Activated T-cell treated with anti-CD3 and anti-CD28 coated beads, Interleukin-2, amount 50 U/mL, for 72 hours (primary cell): Measurements from ENCODE around the gene GALNT2. TPM values are rescaled to one million over a fixed set of nuclear protein-coding genes. Genes with fewer than 3 reads are reported as not detected.

Experiments used
- ATAC-seq, 2 donors: fragments of 150-1000 bp; cut with Tn5 transposase; replicated peaks in 1 of 2; 2 replicates each; pipeline ENCODE4 v1.10.0; 2021; ENCODE audit warnings: moderate library complexity in 2 of 2, mild to moderate bottlenecking in 1 of 2
- DNase-seq, 2 donors: peaks; one replicate each; pipeline ENCODE4 v3.0.0; 2021 to 2022; ENCODE audit warnings: mixed read lengths in 1 of 2
- H3K27ac Mint-ChIP-seq: one replicate; pipeline ENCODE4 v1.8.0; 2022; ENCODE audit warnings: mild to moderate bottlenecking, moderate library complexity, mixed read lengths
- H3K27me3 Mint-ChIP-seq: one replicate; pipeline ENCODE4 v1.8.0; 2022; ENCODE audit warnings: low read depth, mixed read lengths
- H3K36me3 Mint-ChIP-seq, 2 donors: one replicate each; pipeline ENCODE4 v1.8.0; 2022; ENCODE audit warnings: mixed read lengths in 2 of 2, mild to moderate bottlenecking in 1 of 2; ENCODE audit not compliant: insufficient read depth in 2 of 2
- H3K4me1 Mint-ChIP-seq: one replicate; pipeline ENCODE4 v1.8.0; 2022; ENCODE audit warnings: low read depth, mixed read lengths
- H3K4me3 Mint-ChIP-seq, 2 donors: one replicate each; pipeline ENCODE4 v1.8.0; 2022; ENCODE audit warnings: mild to moderate bottlenecking in 2 of 2, mixed read lengths in 2 of 2, moderate library complexity in 2 of 2
- H3K9me3 Mint-ChIP-seq, 2 donors: one replicate each; pipeline ENCODE4 v1.8.0; 2022; ENCODE audit warnings: mixed read lengths in 2 of 2
- total RNA-seq, 2 donors: library from RNA; stranded (reverse); gene quantifications; one replicate each; pipeline ENCODE4 v1.2.3, GENCODE V29; 2022

Gene GALNT2
- total RNA-seq, 2 donors from 2014 or later: 50.2 to 67.6 TPM

DNA sequence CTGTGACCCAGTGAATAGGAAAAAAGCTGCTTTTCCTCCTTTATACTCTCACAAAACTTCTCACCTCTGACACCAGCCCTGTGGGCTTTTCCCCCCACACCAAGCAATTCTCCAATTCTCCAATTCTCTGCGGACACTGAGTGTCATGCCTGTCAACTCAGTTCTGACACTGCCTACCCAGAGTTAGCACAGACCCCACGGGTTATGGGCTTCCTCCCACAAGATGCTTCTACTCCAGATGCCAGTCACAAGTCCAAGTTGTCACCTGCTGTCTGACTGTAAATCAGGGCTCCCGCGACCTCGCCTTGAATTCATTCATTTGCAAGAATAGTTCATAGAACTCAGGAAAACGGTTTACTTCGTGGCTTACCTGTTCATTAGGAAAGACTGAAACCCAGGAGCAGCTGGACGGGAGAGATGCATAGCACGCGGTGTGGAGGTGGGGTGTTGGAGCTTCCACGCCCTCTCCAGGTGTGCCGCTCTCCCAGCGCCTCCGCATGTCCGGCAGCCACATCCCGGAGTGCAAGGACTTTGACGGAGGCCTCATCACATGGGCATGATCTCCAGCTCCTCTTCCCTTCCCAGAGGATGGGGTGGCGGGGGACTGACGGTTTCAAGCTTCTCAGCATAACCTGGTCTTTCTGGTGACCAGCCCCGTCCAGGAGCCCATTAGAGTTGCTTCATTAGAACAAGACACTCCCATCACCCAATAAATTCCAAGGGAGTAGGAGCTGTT lies 204.4 kb downstream of the GALNT2 start:
- no peaks in the 10 kb centered on the region for H3K9me3 Mint-ChIP-seq
- peak overlapping the region in 1 of 2 donors; percentile 12 for H3K4me3 Mint-ChIP-seq
- peaks cover 2 to 8% of the 10 kb centered on the region in 2 donors for H3K36me3 Mint-ChIP-seq
- no peaks in the 10 kb centered on the region for H3K27me3 Mint-ChIP-seq
- no peak overlapping the region for H3K27ac Mint-ChIP-seq
- DNase-seq: no peak
- peaks cover 74% of the 10 kb centered on the region for H3K4me1 Mint-ChIP-seq
- no peak for ATAC-seq

DNA sequence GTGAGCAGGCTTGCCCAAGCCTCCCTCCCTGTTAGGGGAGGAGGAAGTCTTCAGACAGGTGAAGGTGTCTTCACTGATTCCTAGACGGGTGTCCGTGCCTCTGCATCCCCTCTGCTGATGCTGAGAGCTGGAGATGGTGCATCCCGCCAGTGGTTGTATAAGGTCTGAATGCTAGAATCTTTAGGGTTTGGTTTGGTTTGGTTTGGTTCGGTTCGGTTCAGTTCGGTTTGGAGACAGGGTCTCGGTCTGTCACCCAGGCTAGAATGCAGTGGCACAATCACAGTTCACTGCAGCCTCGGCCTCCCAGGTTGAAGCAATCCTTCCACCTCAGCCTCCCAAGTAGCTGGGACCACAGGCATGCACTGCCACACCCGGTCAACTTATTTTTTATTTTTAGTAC lies 205.5 kb downstream of the GALNT2 start:
- H3K9me3 Mint-ChIP-seq: no peaks in the 10 kb centered on the region
- ATAC-seq (no peak), DNase-seq (no peak)
- H3K4me1 Mint-ChIP-seq: peaks cover 75% of the 10 kb centered on the region
- no peak overlapping the region for H3K27ac Mint-ChIP-seq
- H3K36me3 Mint-ChIP-seq: peaks cover 0 to 15% of the 10 kb centered on the region in 2 donors
- H3K4me3 Mint-ChIP-seq: no peak overlapping the region
- no peaks in the 10 kb centered on the region for H3K27me3 Mint-ChIP-seq

DNA sequence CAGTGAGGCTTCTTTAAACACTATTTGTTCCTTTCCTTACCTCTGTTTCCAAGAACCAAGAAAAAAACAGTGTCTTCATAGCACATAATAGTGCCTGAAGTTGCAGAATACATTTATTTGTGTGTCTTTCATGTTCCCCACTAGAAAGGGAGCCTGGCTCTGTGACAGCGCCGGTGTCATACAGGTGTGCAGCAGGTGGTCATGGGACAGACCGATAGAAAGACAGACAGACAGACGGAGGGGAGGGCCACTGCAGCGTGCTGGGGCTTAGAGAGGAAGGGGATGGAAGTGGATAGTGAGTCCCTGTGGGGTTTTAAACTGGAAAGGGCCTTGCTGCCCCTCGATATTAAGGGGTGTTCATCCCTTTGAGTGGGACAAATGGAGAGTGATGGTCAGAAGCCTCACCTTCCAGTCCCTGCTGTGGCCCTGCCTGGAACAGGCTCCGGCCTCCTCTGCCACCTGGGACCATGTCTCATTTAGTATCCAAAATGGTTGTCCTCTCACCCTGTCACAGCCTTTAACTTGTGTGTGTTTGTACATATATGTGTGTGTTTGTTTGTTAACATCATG lies 206.2 kb downstream of the GALNT2 start:
- Mint-ChIP-seq H3K4me1 (peaks cover 72% of the 10 kb centered on the region), H3K27ac (no peak overlapping the region), H3K9me3 (no peaks in the 10 kb centered on the region), H3K36me3 (peaks cover 0 to 15% of the 10 kb centered on the region in 2 donors), H3K4me3 (peak overlapping the region in 1 of 2 donors; percentile 11), H3K27me3 (no peaks in the 10 kb centered on the region)
- DNase-seq (no peak), ATAC-seq (no peak)

- H3K27me3 Mint-ChIP-seq: no peaks in the 10 kb centered on the region
- DNase-seq (no peak), ATAC-seq (peak in 1 of 2 donors; percentile 20)
- peak overlapping the region in 1 of 2 donors; percentile 60 for H3K4me3 Mint-ChIP-seq
- H3K4me1 Mint-ChIP-seq: peaks cover 65% of the 10 kb centered on the region
- H3K27ac Mint-ChIP-seq: no peak overlapping the region
- H3K36me3 Mint-ChIP-seq: peaks cover 0 to 17% of the 10 kb centered on the region in 2 donors
- H3K9me3 Mint-ChIP-seq: no peaks in the 10 kb centered on the region
Observed at GRCh38 chr1:230274254-230274653, 207.2 kb downstream of the GALNT2 start.

DNA sequence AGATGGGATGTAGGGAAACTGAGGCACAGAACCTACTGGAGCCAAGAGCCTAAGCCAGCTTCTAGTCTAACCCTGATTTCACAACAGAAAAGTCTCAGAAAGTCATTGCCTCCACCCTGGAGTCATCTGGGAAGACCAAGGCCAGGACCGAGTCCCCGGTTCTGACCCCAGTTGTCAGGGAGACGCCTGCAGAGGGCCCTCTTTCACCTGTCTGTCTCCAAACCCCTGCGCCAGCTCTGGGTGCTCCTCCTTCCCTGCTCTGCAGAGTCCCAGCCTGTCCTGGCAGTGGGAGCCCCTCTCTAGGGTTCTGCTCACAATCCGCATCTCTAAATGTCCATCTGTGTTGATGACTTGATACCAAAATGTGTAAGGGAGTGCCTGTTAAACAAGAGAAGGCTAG lies 209.4 kb downstream of the GALNT2 start:
- H3K36me3 Mint-ChIP-seq: peaks cover 0 to 16% of the 10 kb centered on the region in 2 donors
- no peak for ATAC-seq
- H3K4me3 Mint-ChIP-seq: no peak overlapping the region
- no peak for DNase-seq
- no peak overlapping the region for H3K27ac Mint-ChIP-seq
- H3K4me1 Mint-ChIP-seq: peaks cover 50% of the 10 kb centered on the region
- no peaks in the 10 kb centered on the region for H3K27me3 Mint-ChIP-seq
- H3K9me3 Mint-ChIP-seq: no peaks in the 10 kb centered on the region

- Mint-ChIP-seq H3K4me3 (peak overlapping the region in 1 of 2 donors; percentile 44), H3K4me1 (peaks cover 49% of the 10 kb centered on the region), H3K27ac (no peak overlapping the region), H3K27me3 (no peaks in the 10 kb centered on the region), H3K9me3 (no peaks in the 10 kb centered on the region), H3K36me3 (peaks cover 0 to 15% of the 10 kb centered on the region in 2 donors)
- DNase-seq: no peak
- ATAC-seq: no peak
Observed at GRCh38 chr1:230277201-230278025, 210.4 kb downstream of the GALNT2 start.

DNA sequence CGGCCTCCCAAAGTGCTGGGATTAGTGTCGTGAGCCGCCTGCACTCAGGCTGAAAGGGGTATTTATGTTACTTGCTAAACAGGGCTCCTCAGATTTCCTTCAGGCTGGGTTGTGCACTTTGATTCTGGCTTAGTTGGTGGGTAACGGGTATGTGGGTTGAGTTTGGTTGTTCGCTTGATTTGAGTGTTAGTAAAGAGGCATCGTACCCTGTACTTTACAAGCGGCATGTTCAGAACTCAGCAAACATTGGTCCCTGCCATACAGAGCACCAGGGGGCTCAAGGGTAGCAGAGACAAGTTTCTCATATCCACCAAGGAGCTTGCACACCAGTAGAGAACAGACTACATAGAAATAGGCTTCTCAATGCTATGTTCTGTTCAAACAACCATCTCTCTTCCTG lies 211.3 kb downstream of the GALNT2 start:
- no peaks in the 10 kb centered on the region for H3K27me3 Mint-ChIP-seq
- peaks cover 0 to 15% of the 10 kb centered on the region in 2 donors for H3K36me3 Mint-ChIP-seq
- DNase-seq (no peak), ATAC-seq (no peak)
- H3K4me1 Mint-ChIP-seq: peaks cover 40% of the 10 kb centered on the region
- no peak overlapping the region for H3K4me3 Mint-ChIP-seq
- no peaks in the 10 kb centered on the region for H3K9me3 Mint-ChIP-seq
- no peak overlapping the region for H3K27ac Mint-ChIP-seq

DNA sequence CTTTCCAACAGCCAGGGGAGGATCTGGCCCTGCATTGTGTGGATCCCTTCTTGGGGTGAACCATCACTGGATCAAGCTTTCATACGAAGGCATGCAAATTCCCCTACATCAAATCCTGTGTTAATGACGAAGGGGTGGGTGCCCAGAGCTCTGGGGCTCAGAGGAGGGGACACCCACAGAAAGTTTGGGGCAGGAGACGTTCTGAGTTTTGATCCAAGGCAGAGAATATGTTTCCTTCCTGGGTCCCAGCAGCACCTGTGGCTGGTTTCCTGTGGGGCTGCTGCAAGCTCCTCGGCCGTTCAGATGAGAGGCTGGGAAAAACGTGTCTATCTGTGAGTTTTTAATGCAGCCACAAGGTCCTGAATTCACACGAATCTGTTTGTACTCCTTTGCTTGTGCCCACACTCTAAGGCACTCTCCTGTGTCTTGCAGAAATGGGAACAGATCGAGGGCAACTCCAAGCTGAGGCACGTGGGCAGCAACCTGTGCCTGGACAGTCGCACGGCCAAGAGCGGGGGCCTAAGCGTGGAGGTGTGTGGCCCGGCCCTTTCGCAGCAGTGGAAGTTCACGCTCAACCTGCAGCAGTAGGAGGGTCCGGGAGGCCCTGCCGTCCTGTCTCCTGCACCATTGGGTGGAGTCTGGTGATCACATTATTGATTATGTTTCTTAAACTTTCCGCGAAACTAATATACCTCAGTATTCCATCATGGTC lies 212.0 kb downstream of the GALNT2 start:
- peaks cover 33% of the 10 kb centered on the region for H3K4me1 Mint-ChIP-seq
- H3K9me3 Mint-ChIP-seq: no peaks in the 10 kb centered on the region
- ATAC-seq (no peak), DNase-seq (no peak)
- H3K4me3 Mint-ChIP-seq: no peak overlapping the region
- H3K27ac Mint-ChIP-seq: no peak overlapping the region
- peaks cover 0 to 15% of the 10 kb centered on the region in 2 donors for H3K36me3 Mint-ChIP-seq
- H3K27me3 Mint-ChIP-seq: no peaks in the 10 kb centered on the region

DNA sequence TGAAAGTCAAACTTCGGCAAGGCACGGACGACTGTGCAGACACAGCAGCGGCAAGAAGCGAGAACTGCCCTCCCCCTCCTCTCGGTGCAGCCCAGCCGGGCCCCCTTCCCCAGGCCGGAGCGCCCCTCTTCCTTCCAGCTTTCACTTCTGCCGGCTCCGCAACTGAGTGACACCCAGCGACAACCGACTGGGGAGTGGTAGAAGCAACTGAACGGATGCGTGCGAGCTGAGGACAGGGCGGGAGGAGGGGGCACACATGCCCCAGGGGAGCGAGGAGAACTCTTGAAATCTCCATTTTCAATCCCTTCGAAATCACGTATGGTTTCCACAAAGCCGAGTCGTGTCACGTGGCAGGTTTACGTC lies 212.5 kb downstream of the GALNT2 start:
- ATAC-seq: no peak
- H3K27me3 Mint-ChIP-seq: no peaks in the 10 kb centered on the region
- H3K4me3 Mint-ChIP-seq: no peak overlapping the region
- H3K36me3 Mint-ChIP-seq: peaks cover 0 to 15% of the 10 kb centered on the region in 2 donors
- peaks cover 28% of the 10 kb centered on the region for H3K4me1 Mint-ChIP-seq
- DNase-seq: no peak
- H3K27ac Mint-ChIP-seq: no peak overlapping the region
- H3K9me3 Mint-ChIP-seq: no peaks in the 10 kb centered on the region

- Mint-ChIP-seq H3K4me3 (no peak overlapping the region), H3K27ac (no peak overlapping the region), H3K36me3 (peaks cover 0 to 13% of the 10 kb centered on the region in 2 donors), H3K27me3 (no peaks in the 10 kb centered on the region), H3K4me1 (peaks cover 26% of the 10 kb centered on the region), H3K9me3 (no peaks in the 10 kb centered on the region)
- ATAC-seq (no peak), DNase-seq (no peak)
Observed at GRCh38 chr1:230280054-230280795, 213.2 kb downstream of the GALNT2 start.

DNA sequence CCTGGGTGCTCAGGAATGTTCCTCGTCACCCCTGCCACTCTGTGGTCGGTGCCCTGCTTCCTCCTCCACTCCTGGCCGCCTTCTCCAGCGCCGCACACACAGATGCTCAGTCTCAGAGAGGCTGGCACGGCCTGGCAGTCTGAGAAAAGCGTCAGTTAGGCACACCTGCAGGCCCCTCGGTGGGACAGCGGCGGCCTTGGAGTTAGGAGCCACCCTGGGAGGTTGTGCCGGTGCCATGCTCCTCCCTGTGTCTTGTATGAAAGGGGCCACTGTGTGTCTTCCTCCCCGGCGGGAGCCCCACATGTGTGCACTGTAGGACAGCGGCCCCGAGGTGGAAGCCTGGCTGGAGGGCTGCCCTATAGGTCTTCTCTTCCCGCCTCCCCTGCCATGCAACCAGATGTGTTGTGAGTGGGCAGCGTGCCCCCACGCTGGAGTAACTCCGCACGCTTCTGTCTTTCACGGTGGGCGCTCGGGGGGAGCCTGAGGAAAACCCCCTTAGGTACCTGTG lies 213.9 kb downstream of the GALNT2 start:
- ATAC-seq (peak; percentile 4 to 17), DNase-seq (no peak)
- H3K9me3 Mint-ChIP-seq: no peaks in the 10 kb centered on the region
- H3K27ac Mint-ChIP-seq: no peak overlapping the region
- peak overlapping the region in 1 of 2 donors; percentile 16 for H3K4me3 Mint-ChIP-seq
- H3K27me3 Mint-ChIP-seq: no peaks in the 10 kb centered on the region
- H3K4me1 Mint-ChIP-seq: peaks cover 26% of the 10 kb centered on the region
- H3K36me3 Mint-ChIP-seq: peaks cover 0 to 13% of the 10 kb centered on the region in 2 donors

DNA sequence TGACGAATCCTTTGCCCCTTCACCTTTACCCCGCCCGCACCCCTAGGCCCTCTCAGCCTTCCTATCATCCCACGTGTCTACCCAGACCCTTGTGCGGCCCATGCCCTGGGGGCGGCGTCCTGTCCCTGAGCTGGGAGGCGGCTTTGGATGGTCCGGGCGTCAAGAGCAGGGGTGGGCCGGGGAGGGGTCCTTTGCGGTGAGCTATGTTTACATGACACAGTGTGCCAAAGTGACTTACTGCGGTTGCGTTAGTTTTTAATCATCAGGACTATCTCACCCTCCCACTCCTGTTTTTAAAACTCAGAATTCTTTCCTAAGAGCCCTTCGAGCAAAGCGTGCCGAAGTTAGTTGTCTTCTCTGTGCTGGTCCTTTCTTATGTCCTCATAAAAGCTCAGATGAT lies 214.5 kb downstream of the GALNT2 start:
- H3K36me3 Mint-ChIP-seq: peaks cover 0 to 11% of the 10 kb centered on the region in 2 donors
- H3K4me3 Mint-ChIP-seq: no peak overlapping the region
- H3K27me3 Mint-ChIP-seq: no peaks in the 10 kb centered on the region
- DNase-seq: no peak
- no peak overlapping the region for H3K27ac Mint-ChIP-seq
- peak; percentile 19 to 22 for ATAC-seq
- H3K4me1 Mint-ChIP-seq: peaks cover 22% of the 10 kb centered on the region
- H3K9me3 Mint-ChIP-seq: no peaks in the 10 kb centered on the region
